AG09319 (cell line): ENCODE measurements around the gene SDF2L1.
A peak's percentile ranks its signal among the peaks of the same experiment; 100 is the strongest.
"Not testable (repeated sequence)": the region's sequence is repeated elsewhere in the genome, so short reads cannot be mapped to it uniquely, and the experiment has no call there.

ENCODE experiments used
- DNase-seq: peaks from one replicate; pipeline ENCODE4 v3.0.0-alpha.2; 2010; ENCODE audit warnings: low read depth; ENCODE audit errors: extremely low read depth
- CTCF ChIP-seq: IDR thresholded peaks from 2 replicates; pipeline ENCODE4 v1.5.1; 2011; ENCODE audit warnings: low read depth, mild to moderate bottlenecking, inconsistent platforms, low read length, moderate library complexity

SDF2L1 gene

GRCh38 chr22:21641789-21642583 is at the start of gene SDF2L1:
Gene SDF2L1, plus strand, starts transcription at chr22:21642302. Its CDS starts 35 bp downstream, at chr22:21642337.
- no peak for TF ChIP-seq CTCF
- DNase-seq: peak; percentile 97

- DNase-seq: no peak
- TF ChIP-seq CTCF: no peak
Measured at GRCh38 chr22:21592422-21592821, 49.7 kb upstream of the SDF2L1 start.

- no peak for DNase-seq
- TF ChIP-seq CTCF: no peak; the same call in 1 of the 2 replicates
Measured at GRCh38 chr22:21593406-21594232, 48.5 kb upstream of the SDF2L1 start.

- no peak for DNase-seq
- TF ChIP-seq CTCF: no peak
Measured at GRCh38 chr22:21594865-21595452, 47.1 kb upstream of the SDF2L1 start.

GRCh38 chr22:21596356-21597135 is 45.6 kb upstream of the SDF2L1 start:
- DNase-seq: not testable (repeated sequence)

GRCh38 chr22:21598302-21598701 is 43.8 kb upstream of the SDF2L1 start:
- no peak for DNase-seq
- no peak for TF ChIP-seq CTCF
